GM19467 (cell line): ENCODE results near the gene CNTNAP4.

ENCODE experiments used
- ATAC-seq: cut with Tn5 transposase; IDR thresholded peaks from one replicate; pipeline ENCODE4 v1.9.1; 2021; ENCODE audit warnings: mild to moderate bottlenecking, moderate library complexity; ENCODE audit not compliant: unreplicated experiment

CNTNAP4 gene

DNA sequence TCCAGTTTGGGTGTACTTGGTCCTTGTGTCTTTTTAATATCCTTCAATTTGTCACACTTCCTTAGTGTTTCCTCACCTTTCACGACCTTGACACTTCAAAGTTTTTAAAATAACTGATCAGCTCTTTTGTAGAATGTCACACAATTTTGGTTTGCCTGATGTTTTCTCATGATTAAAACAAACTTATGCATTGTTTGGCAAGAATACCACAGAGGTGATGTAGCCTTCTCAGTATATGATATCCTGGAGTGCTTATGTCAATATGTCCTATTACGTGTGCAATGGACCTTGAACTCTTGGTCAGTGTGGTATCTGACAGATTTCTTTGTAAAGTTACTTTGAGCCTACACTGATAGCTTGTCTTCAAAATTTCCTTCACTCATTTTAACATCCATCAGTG lies 297.4 kb downstream of the CNTNAP4 start:
- no peak for ATAC-seq

- no peak for ATAC-seq
These were observed 299.3 kb downstream of the CNTNAP4 start for GRCh38 chr16:76576526-76576925.

- peak; percentile 74 for ATAC-seq
These were observed 299.8 kb downstream of the CNTNAP4 start for GRCh38 chr16:76577003-76577402.

DNA sequence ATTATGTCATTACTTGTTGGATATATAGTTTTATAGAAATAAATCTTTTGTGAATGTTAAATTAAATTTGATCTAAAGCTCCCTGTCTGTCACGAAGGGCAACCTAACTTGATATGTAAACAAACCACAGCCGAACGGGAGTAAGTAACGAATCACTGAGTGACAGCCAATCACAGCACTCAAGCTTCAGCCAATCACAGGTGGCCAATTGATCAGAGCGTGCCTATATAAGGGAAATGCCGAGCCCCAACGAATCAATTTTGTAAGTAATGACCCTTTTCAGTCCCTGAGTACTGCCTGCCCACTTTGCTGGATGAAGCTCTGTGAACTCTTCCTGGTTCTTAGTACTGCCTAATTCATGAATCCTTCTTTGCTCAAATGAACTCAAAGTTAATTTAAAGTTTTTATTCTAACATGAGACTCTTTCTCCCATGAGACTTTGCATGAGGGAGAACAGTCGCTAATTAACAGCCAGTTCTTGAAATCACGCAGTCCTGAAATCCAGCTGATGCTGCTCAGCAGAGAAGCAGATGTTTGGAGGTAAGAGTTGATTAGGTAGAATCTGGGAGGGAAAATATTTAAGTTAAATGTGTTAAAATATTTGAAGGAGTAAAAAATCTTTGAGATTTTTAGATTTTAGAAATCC lies 302.2 kb downstream of the CNTNAP4 start:
- no peak for ATAC-seq

GRCh38 chr16:76583466-76583865 lies 306.3 kb downstream of the CNTNAP4 start:
- no peak for ATAC-seq

GRCh38 chr16:76583945-76584344 lies 306.7 kb downstream of the CNTNAP4 start:
- ATAC-seq = no peak

- no peak for ATAC-seq
These were observed 321.3 kb downstream of the CNTNAP4 start for GRCh38 chr16:76598498-76598897.

- ATAC-seq = no peak
These were observed 330.1 kb downstream of the CNTNAP4 start for GRCh38 chr16:76607317-76607716.
